GM12872 (cell line): Measurements from ENCODE around the gene DGUOK.

ENCODE experiments used
- TF ChIP-seq, protein P1 (sequence below): IDR thresholded peaks from 3 replicates; pipeline ENCODE4 v1.5.1; 2011; ENCODE audit warnings: low read depth, mild to moderate bottlenecking, low read length, moderate library complexity; ENCODE audit not compliant: insufficient read depth

DGUOK gene

DNA sequence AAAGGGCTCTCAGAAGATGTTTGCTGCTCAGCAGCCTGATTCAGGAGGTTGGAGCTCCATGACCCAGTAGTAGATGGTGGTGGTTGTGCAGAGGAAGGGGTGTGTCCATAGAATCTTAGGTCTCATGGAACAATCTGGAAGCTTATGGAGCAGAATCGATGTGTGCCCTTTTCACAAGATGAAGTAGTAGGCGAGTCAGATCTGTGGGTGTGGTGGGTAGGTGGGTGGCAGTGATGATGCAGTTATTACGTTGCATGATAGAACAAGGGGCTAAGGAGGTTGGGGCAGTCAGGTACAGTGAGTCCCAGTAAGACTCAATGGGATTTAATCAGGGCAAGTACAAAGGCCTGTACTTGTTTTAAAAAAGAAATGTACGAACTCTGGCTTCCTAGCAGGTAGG, 67.1 kb downstream of the DGUOK start:
- TF ChIP-seq, protein P1, sequence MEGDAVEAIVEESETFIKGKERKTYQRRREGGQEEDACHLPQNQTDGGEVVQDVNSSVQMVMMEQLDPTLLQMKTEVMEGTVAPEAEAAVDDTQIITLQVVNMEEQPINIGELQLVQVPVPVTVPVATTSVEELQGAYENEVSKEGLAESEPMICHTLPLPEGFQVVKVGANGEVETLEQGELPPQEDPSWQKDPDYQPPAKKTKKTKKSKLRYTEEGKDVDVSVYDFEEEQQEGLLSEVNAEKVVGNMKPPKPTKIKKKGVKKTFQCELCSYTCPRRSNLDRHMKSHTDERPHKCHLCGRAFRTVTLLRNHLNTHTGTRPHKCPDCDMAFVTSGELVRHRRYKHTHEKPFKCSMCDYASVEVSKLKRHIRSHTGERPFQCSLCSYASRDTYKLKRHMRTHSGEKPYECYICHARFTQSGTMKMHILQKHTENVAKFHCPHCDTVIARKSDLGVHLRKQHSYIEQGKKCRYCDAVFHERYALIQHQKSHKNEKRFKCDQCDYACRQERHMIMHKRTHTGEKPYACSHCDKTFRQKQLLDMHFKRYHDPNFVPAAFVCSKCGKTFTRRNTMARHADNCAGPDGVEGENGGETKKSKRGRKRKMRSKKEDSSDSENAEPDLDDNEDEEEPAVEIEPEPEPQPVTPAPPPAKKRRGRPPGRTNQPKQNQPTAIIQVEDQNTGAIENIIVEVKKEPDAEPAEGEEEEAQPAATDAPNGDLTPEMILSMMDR: no peak

DNA sequence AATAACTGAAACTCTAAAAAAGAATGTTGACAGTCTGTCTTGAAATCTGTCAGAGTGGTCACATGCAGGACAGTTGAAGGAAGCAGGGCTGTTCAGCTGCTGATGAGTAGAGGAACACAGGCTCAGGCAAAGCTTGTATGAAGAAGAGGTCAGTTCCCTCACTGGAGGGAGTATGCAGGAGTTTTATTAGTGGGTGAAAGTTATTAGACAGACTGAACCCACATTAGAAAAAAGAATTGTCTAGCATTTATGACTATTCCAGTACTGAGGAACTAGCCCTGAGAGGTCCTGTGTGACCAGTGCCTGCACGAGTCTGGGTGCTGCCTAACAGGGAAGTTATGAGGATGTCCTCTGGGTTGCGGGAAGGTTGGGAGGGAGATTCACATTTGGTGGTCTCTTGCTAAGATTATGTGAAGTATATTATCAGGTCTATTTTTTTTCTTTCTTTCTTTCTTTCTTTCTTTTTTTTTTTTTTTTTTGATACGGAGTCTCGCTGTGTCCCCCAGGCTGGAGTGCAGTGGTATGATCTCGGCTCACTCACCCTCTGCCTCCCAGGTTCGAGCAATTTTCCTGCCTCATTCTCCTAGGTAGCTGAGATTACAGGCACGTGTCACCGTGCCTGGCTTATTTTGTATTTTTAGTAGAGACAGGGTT, 67.6 kb downstream of the DGUOK start:
- TF ChIP-seq, protein P1: no peak

DNA sequence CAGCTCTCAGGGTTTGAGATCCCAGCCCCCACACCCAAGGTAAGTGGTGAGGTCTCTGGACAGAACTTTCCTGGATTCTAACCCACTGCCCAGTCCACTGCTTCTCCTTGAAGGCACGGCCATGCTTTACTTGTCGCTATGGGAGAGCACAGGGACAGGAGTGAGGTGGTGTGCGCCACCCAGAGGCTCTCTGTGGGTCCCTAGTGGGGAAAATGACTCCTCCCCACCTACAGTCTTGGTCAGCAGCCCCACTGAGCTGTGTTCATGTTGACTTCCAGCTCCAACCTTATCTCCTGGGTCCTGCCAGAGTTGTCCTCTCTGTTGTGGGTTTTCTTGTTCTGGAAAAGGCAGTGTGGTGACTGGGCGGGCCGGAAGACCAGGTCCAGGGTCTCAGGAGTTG, 69.1 kb downstream of the DGUOK start:
- TF ChIP-seq, protein P1: peak; percentile 35; the same call in 2 of the 3 replicates

DNA sequence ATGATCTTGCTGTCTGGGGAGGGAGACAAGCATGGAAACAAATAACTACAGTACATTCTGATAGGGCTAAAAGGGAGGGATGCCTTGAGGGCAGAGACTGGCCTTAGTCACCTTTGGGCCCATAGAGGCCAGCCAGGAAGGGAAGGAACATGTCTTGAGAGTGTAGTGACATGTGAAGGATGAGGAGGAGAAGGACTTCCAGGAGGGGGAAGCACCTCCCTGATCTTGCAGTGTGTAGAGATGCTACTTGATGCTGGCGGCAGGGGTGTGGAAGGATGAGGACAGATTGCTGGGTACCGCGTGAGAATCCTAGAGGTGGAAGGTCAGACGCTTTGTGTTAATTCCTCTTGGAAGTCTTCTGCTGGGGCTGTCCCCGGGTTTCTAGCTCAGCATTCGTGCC, 71.1 kb downstream of the DGUOK start:
- TF ChIP-seq, protein P1: no peak

DNA sequence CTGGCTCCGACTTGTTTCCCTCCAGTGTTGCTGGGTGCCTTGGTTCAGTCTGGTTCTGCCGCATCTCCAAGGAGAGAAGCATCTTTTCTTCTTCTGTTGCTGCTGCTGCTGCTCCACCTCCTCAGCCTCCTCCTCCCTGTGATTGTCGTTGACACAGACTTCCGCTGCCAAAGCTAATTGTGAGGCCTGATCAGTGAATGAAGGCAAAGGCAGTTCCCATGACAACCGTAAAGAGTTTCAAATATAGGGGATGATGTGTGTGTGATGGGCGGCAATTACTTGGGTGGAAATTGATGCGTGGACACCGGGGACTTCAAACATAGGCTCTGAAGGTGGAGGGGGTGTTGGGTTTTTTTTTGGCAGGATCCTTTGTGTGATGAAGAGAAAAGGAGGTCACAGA, 71.8 kb downstream of the DGUOK start:
- TF ChIP-seq, protein P1: no peak

DNA sequence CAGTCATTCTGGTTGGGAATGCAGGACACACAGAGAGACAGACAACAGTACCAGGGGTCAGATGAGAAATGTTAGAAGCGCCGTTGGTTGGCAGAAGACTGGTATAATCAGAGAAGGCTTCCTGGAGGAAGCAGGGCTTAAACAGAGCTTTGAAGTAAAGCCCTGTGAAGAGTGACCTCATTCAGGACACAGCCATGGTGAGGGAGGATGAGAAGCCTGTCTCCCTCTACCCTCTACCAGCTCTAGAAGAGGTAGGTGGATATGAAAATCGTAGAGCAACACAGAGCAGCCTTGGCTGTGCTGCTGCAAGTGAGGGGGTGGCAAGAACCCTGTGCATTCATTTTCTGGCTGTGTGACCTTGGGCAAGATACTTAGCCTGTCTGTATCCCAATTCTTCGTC, 72.3 kb downstream of the DGUOK start:
- TF ChIP-seq, protein P1: no peak

DNA sequence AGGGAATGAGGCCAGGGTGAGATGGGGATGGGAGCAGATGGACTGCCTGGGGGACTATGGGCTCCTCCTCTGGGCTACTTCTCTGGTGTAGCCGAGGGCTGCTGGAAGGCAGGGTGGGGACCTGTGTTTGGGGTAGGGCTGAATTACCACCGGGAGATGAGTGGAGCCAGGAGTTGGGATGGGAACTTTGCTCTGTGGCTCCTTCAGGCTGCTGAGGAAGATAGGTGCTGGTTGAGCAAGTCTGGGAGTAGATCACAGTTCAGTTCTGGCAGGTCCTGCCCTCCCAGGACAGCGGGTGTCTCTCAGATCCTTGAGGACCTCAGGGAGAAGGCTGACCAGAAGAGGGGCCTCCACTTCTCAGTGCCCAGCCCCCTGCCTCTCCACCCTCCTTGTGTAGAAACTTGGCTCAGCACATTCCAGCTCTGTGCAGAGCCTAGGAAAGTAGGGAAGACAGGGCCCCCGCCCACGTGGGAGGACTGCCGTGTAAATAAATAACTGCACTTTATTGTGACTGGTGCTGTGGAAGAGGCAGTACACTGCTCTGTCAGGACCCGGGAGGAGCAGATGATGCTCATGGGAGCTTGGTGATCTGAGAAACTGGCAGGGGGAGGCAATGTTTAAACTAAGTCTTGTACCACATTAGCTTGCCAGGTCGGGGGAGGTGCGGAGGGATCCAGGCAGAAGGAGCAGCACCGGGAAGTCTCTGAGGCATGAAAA, 73.4 kb downstream of the DGUOK start:
- TF ChIP-seq, protein P1: no peak
